HG02623 (cell line): ENCODE results near the gene LAMB1.
"Not testable (repeated sequence)": the region's sequence is repeated elsewhere in the genome, so short reads cannot be mapped to it uniquely, and the experiment has no call there.

Source experiments
- ATAC-seq: cut with Tn5 transposase; IDR thresholded peaks from one replicate; pipeline ENCODE4 v1.9.1; 2021; ENCODE audit warnings: moderate library complexity; ENCODE audit not compliant: unreplicated experiment

Gene LAMB1

DNA sequence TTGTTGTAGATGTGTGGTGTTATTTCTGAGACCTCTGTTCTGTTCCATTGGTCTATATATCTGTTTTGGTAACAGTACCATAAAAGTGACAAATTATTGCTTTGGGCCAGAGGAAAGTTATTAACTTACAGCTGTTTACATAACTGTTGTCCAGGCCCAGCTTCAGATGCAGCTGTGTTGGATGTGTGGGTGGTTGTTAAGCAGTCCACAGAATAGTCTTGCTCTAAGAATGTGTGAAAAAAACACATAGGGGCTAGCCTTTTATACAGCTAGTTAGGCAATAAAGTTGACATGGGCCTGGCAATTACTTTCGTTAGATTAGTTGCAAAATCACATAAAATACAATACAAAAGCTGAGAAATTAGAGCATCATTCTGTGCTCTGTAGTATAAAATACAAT is 80.1 kb downstream of the LAMB1 start:
- no peak for ATAC-seq

DNA sequence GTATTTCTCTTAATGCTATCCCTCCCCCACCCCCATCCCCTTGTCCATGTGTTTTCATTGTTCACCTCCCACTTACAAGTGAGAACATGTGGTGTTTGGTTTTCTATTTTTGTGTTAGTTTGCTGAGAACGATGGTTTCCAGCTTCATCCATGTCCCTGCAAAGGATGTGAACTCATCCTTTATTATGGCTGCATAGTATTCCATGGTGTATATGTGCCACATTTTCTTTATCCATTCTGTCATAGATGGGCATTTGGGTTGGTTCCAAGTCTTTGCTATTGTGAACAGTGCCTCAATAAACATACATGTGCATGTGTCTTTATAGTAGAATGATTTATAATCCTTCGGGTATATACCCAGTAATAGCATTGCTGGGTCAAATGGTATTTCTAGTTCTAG is 81.1 kb downstream of the LAMB1 start:
- ATAC-seq = not testable (repeated sequence)

DNA sequence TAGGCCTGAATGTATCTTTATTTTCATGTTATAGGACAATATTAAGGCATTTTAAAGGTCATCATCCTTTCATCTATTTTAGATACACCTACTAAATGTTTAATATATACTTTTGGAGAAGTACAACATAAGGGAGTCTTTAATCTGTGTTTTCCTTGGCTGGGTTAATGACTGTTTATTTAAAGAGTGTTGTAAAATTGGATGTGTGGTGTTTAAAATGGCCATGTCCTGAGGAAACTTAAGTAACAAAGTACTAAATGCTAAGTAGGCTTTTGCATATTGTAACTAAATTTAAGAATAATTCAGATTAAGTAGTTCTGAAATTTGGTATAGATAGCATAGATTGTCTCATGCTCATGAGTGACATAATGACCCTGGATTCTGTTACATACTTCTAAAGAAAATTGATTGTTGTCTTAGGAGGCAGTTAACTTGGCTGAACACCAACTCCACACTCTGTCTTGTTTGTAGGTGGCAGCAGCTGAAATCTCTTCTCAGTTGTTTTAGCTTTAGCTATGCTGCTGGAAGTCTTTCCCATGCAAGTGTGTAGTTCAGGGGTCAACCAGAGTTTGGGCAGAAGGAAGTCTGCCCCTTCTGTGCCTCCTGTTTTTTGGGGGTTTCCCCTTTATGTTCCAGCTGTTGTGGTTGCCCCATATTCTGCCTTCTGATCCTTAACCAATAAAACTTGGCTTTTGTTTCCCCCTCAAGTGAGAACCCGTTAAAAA is 82.8 kb downstream of the LAMB1 start:
- ATAC-seq = no peak

DNA sequence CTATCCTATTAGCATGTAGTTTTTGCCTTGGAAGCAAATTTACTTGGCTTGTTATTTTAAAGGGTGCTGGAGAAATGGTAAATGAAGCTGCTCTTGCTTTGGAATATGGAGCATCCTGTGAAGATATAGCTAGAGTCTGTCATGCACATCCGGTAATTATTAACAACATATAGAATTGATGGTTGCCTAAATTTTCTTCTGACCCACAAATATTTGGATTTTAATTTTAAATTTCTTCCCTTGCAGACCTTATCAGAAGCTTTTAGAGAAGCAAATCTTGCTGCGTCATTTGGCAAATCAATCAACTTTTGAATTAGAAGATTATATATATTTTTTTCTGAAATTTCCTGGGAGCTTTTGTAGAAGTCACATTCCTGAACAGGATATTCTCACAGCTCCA is 84.0 kb downstream of the LAMB1 start:
- ATAC-seq = no peak

DNA sequence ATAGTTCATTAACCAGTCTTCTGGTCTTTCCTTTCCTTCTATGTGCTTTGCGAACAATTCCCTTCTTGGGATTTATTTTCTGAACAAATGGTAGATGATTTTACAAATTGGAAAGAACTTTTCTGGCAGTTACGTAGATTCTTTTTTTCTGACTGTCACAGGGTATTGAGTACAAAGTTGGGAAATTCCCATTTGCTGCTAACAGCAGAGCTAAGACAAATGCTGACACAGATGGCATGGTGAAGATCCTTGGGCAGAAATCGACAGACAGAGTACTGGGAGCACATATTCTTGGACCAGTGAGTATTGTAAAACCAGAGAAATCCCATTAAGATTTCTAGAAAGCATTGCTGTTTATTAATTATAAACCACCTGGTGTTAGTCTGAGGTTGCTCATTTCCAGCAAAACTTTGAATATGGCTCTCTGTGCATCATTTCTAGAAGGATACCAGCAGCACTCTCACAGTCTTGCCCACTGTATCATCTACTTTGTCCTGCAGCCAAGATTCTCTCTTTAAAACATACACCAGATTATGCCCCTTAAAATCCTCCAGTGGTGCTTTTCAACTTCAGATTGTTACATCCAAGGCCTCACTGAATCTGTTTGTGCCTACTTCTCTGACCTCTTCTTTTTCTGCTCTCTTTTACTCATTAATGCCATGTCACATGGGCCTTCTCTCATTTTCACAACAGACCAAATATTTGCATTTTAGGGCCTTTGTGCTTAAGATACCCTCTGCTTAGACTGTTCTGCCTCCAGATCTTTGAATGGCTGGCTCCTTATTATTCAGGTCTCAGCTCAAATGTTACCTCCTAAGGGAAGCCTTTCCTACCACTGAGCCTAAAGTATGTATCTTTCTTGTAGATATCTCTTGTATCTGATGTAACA is 85.0 kb downstream of the LAMB1 start:
- peak; percentile 73 for ATAC-seq

DNA sequence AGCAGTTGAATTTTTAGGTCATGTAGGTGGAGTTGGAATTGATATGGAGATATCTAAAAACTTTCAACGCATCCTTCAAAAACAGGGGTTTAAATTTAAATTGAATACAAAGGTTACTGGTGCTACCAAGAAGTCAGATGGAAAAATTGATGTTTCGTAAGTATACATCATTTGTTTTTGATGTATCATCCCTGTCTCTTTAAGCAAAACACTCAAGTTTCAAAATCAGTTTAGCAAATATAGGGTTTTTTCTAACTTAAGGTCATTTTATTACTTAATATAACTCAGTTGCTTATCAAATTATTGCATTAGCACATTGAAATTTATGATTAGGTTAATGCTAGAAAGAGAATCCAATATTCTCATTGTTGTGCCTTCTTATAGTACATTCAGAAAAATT is 87.4 kb downstream of the LAMB1 start:
- no peak for ATAC-seq

DNA sequence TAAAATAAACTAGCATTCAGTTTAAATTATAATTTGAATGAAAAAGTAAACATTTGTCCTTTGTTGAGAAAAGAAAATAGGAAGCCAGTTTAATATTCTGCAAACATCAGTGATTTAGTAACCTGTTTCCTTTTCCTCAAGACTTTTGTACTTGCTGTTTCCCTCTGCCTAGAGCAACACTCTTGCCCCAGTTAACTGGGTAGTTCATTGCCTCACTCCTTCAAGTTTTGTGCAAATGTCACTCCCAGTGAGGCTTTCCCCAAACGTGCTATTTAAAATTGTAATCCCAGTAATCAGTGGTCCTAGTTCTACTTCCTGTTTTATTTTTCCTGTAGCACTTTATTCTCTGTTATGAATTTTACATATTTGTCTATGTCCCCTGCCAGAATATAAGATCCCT is 88.1 kb downstream of the LAMB1 start:
- no peak for ATAC-seq

DNA sequence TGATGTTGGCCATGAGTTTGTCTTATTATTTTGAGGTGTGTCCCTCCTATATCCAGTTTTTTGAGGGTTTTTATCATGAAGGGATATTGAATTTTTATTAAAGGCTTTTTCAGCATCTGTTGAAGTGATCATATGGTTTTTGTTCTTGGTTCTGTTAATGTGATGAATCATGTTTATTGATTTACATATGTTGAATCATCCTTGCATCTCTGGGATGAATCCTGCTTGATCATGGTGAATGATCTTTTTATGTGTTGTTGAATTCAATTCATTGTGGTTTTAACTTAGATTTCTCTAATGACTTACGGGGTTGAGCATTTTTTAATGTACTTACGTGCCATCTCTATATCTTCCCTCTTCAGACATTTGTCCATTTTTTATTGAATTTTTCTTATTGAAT is 89.1 kb downstream of the LAMB1 start:
- ATAC-seq = no peak

DNA sequence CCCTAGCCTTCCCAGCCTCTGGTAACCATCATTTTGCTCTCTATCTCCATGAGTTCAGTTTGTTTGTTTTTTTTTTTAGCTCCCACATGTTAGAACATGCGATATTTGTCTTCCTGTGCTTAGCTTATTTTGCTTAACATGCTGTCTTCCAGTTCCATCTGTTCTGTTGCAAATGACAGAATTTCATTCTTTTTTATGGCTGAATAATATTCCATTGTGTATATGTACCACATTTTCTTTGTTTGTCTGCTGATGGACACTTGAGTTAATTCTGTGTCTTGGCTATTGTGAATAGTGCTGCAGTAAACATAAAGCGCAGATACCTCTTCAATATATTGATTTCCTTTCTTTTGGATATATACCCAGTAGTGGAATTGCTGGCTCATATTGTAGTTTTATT is 91.0 kb downstream of the LAMB1 start:
- ATAC-seq = no peak

DNA sequence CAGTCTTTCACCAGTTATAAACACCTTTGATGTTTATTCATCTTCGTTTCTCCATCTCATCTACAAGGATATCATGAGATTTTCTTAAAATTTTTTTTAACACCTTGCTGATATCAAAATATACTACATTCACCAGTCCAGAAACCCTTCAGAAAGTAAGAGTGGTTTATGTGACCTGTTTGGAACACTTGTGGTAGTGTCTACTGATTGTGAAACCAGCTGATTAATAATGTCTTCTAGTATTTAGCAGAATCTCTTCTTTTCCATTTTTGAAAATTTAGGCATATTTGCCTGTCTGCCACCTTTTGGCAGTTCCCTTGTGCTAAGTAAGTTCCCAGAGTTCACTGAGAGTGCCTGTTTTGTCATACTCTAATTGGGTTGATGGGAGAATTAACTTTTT is 93.5 kb downstream of the LAMB1 start:
- no peak for ATAC-seq

DNA sequence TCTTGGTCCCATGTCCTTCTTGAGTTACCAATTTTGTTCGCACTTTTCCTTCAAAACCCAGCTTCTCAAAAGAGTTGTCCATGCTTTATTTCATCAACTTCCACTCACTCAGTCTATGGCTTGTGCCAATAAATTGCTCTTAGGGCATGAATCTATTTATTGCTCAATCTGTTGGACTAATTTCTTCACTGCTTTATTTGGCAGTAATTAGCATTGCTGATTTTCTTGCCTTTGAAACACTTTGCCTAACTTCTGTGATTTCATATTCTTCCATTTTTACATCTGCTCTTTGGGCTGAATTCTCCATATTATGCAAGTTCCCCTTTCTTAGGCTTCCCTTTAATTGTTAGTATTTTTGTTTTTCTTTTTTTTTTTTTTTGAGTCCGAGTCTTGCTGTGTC is 95.2 kb downstream of the LAMB1 start:
- no peak for ATAC-seq

DNA sequence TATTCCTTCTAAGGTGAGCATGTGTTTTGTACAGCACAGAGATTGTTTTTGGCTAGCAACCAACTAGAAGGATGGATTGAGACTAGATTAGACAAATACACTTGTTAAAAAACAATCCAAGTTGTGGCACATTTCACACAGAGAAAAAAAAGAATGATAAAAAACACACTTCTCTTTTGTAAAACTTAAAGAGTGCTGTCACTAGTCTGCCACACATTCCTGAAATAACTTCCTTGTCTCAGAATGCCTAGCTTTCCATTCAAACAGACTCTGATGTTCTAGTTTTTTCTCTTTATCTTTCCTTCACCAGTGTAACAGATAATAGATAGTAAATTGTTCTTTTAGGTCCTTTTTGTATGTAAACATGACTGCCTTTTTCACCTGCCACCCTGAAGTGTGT is 100.6 kb downstream of the LAMB1 start:
- no peak for ATAC-seq

DNA sequence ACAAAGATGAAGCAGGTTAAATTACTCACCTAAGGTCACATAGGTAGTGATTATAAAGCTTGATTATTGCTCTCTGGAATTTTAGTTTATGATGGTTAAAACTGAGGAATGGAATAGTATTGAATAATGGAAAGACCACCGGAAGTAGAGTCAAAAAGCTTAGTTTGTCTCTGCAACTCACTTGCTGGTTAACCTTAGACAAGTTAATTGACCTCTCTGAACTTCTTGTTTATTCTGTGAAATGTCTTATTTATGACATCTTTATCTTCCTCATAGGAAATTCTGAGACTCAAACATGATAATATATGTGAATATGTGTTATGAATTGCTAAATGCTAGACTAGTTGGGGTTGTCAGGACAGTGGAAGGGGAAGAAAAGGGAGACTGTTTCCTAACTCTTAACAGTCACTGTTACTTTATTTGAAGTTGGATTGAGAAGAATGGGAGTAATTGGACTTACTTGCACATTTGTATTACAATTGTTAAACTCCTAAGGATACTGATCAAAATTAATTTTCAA is 102.4 kb downstream of the LAMB1 start:
- ATAC-seq = no peak

DNA sequence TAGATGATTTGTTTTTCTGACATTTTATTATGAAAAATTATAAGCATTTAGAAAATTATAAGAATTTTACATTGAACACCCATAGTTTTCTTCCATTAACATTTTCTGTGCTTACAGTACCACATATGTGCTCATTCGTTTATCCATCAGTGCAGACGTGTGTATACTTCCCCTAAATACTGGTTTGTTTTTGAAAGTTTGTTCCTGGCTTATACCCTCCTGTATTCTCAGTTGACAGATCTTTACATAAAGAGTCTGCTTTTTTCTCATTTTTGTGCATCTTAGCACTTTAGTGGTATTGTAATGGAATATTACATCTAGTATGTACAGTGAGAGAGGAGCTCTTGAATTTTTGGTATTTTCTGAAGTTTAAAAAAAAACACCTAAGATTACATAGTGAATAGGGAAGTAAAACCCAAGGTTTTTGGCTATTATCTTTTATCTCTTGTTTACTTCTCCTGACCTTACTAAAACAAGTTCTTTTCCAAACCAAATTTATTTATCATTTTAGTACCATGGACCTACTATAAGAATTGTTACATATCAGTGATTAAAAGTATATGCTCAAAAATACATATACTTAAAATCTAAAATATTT is 103.9 kb downstream of the LAMB1 start:
- ATAC-seq = no peak

DNA sequence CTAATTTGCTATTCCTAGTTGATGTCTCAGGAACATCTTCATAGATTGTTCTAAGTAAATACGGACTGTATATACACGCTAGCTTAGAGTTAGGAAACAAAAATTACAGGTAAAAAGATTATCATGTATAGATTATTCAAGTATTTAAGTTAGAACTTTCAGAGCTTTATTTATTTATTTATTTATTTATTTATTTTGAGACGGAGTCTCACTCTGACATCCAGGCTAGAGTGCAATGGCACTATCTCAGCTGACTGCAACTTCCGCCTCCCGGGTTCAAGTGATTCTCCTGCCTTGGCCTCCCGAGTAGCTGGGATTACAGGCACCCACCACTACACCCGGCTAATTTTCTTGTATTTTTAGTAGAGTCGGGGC is 110.6 kb downstream of the LAMB1 start:
- ATAC-seq = not testable (repeated sequence)

DNA sequence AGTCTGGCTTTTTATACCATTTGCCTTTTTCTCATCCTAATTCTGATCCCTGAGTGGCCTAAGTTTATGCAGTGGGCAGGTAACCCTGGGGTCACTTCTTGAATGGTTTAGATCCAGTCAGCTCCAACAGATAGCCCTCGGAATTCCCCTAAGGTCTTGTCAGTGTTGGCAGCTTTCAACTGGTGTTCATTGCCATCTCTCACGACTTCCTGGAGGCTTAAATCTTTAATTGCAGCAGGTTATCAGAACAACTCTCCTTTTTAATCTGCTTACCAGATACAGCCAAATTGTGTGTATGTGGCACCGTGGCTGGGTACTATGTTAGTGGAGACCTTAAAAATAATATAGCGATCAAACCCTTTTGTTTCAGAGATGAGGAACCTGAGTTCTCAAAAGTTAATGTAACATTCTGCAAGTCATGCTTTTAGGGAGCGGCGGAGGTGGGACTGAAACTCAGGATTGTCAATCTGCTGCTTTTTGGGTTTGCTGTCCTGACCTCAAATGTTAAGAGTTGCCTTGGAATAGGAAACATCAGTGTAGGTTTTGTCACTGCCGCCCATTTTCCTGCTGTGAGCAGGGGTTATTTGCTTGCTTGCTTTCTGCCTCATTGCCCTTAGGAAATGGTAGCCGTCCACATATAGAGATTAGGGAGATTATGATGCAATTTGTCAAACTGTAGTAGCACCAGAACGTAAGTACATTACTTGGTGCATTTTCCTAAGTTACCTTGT is 111.2 kb downstream of the LAMB1 start:
- peak; percentile 25 for ATAC-seq

DNA sequence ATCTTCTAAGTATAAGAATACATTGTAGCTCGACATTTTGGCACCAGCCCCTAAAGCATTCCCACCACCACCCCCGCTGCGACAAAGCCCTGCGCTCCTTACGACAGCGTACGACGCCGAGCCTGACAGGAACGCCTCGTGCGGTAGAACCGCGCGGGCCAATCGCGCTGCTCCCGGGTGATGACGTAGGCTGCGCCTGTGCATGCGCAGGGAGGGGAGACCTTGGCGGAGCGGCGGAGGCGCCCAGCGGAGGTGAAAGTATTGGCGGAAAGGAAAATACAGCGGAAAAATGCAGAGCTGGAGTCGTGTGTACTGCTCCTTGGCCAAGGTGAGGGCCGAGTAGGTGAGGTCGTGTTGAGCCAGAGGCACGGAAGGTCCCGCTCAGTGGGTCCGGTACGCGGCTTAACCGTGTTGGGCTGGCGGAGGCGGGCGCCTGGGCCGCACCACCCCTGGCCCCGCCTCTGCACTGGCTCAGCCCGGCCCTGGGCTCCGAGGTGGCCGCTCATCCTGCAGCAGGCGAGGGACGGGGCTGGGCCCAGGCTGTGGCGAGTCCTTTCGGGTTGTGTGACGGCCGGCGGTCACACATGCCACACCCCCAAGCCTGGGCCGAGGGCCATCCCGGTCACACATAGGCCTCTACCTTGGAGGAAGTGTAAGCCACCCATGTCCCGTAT is 111.9 kb downstream of the LAMB1 start, which contains the start of gene DLD:
DLD (plus strand) TSS at position 222 of the 674 bp plus-strand sequence; CDS start at position 290, 68 bp downstream.
- peak; percentile 98 for ATAC-seq

DNA sequence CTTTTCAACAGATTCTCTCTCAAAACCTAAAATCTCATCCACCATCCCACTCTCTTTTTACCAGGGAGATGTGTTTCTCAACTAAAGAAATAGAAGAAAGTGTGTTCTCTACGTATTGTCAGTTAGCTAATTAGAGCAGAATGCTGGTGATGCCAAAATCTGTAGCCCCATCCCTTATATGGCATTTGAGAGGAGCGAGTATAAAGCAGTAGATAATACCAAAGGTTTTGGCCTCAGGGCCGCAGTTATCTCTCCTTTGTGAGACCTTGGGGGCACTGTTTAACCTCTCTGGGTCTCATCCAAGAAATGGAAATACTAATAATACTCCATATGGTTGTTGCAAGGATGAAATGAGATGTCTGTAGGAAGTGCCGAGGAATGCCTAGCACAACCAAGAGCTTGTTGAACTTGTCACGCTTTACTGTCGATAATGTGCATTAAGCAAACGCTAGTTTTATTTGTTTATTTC is 112.4 kb downstream of the LAMB1 start:
- ATAC-seq = peak; percentile 2

DNA sequence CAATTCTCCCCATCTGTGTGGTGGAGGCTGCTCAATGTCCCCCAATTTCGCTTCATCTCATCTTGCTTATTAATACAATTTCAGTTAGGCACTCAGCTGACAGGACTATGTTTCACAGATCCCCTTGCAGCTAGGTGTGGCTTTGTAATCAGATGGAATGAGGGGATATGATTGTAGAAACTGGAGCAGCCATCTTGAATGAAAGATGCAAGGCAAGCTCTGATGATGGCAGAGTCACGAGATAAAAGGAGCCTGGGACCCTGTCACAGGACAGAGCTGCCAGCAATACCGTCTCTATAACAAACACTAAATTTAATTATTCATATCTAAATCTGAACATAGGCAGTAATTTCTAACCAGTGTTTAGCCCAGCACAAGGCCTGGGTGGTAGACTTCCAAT is 113.0 kb downstream of the LAMB1 start:
- ATAC-seq = no peak

DNA sequence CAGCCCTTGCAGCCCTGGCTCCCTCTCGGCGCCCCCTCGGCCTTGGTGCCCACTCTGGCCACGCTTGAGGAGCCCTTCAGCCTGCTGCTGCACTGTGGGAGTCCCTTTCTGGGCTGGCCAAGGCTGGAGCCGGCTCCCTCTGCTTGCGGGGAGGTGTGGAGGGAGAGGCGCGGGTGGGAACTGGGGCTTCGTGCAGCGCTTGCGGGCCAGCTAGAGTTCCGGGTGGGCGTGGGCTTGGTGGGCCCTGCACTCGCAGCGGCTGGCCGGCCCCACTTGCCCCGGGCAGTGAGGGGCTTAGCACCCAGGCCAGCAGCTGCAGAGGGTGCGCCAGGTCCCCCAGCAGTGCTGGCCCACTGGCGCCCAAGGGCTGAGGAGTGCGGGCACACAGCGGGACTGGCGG is 115.1 kb downstream of the LAMB1 start:
- ATAC-seq = not testable (repeated sequence)
